ENCODE data around the gene MDK. TPM values are rescaled to one million over a fixed set of nuclear protein-coding genes. Genes with fewer than 3 reads are reported as not detected.

The MDK gene
- total and polyA plus RNA-seq, 2 of the 13 experiments (the other 11 are each of a cell fraction or from before 2014, with no cell fraction given): 312 to 407 TPM

DNA sequence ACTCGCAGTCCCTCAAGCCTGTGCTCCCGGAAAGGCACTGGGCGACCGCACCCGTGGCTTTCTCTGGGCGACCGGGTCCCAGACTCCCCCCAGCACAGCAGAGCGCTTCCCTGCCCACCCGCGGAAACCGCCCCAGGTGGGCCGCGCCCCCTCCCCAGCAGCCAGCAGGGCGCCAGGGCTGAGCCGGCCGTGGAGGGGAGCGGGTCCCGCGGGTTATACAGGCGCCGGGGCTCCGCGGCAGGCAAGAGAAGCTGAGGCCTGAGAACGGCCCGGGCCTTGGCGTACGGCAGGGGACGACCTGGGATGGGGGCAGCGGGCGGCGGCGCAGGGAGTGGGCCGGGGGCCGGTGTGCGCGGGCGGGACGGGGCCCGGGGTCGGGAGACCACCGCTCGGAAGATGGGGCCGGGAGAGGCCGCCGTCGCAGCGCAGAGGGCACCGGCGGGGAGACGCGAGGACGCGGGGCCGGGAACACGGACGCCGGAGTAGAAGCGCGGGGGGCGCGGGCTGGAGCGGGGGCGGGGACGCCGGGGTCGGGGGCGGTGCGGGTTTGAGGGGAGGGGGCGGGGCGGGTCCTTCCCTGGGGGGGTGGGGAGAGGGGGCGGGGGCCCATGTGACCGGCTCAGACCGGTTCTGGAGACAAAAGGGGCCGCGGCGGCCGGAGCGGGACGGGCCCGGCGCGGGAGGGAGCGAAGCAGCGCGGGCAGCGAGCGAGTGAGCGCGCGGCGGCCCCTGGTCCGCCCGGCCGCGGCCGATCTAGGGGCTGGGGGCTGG lies at the start of gene MDK (continued):
- TF ChIP-seq REPIN1 (CRISPR knock-in tag; IDR thresholded peaks at IDR 0.05; ENCODE audit: borderline replicate concordance, low read depth) (0 out of 2 replicates have a peak, but pooled peaks have one; percentile 13), ZC3H13 (CRISPR knock-in tag; IDR thresholded peaks at IDR 0.05) (no peak), ASH2L (IDR thresholded peaks at IDR 0.05; ENCODE audit: insufficient read length, low read depth, low read length) (peak; percentile 5), AGO2 (optimal IDR thresholded peaks at IDR 0.05; ENCODE audit: low read depth, low read length) (peak; percentile 96), ZNF446 (CRISPR knock-in tag; IDR thresholded peaks at IDR 0.05) (0 out of 2 replicates have a peak, but pooled peaks have one; percentile 35), SRY (CRISPR knock-in tag; IDR thresholded peaks at IDR 0.05) (no peak), EZH2 (conservative IDR thresholded peaks at IDR 0.05; ENCODE audit: low read depth, low read length) (no peak), ZNF180 (CRISPR knock-in tag; IDR thresholded peaks at IDR 0.05; ENCODE audit: borderline replicate concordance, low read depth) (peak; percentile 3; the same call in 1 of the 2 replicates), BORCS8-MEF2B (CRISPR knock-in tag; IDR thresholded peaks at IDR 0.05) (peak; percentile 38; the same call in 1 of the 2 replicates), ZNF678 (CRISPR knock-in tag; IDR thresholded peaks at IDR 0.05) (no peak), SAP130 (CRISPR knock-in tag; IDR thresholded peaks at IDR 0.05; ENCODE audit: low read depth) (no peak; the same call in 1 of the 2 replicates), ZNF432 (CRISPR knock-in tag; IDR thresholded peaks at IDR 0.05; ENCODE audit: borderline replicate concordance) (no peak), RBFOX2 (IDR thresholded peaks at IDR 0.05; ENCODE audit: low read depth, low read length) (peak; percentile 55), RXRA (CRISPR knock-in tag; IDR thresholded peaks at IDR 0.05) (0 out of 2 replicates have a peak, but pooled peaks have one; percentile 6), SRSF4 (IDR thresholded peaks at IDR 0.05; ENCODE audit: low read depth, low read length, poor library complexity, severe bottlenecking) (no peak), YEATS4 (CRISPR knock-in tag; IDR thresholded peaks at IDR 0.05; ENCODE audit: borderline replicate concordance) (peak; percentile 42; the same call in 1 of the 2 replicates), MAFF (IDR thresholded peaks at IDR 0.05; ENCODE audit: low read depth, low read length) (no peak)
- TF ChIP-seq, protein P1, sequence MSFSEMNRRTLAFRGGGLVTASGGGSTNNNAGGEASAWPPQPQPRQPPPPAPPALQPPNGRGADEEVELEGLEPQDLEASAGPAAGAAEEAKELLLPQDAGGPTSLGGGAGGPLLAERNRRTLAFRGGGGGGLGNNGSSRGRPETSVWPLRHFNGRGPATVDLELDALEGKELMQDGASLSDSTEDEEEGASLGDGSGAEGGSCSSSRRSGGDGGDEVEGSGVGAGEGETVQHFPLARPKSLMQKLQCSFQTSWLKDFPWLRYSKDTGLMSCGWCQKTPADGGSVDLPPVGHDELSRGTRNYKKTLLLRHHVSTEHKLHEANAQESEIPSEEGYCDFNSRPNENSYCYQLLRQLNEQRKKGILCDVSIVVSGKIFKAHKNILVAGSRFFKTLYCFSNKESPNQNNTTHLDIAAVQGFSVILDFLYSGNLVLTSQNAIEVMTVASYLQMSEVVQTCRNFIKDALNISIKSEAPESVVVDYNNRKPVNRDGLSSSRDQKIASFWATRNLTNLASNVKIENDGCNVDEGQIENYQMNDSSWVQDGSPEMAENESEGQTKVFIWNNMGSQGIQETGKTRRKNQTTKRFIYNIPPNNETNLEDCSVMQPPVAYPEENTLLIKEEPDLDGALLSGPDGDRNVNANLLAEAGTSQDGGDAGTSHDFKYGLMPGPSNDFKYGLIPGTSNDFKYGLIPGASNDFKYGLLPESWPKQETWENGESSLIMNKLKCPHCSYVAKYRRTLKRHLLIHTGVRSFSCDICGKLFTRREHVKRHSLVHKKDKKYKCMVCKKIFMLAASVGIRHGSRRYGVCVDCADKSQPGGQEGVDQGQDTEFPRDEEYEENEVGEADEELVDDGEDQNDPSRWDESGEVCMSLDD (CRISPR knock-in tag; IDR thresholded peaks at IDR 0.05; ENCODE audit: borderline replicate concordance): peak; percentile 26; the same call in 1 of the 2 replicates
- TF ChIP-seq, protein P2, sequence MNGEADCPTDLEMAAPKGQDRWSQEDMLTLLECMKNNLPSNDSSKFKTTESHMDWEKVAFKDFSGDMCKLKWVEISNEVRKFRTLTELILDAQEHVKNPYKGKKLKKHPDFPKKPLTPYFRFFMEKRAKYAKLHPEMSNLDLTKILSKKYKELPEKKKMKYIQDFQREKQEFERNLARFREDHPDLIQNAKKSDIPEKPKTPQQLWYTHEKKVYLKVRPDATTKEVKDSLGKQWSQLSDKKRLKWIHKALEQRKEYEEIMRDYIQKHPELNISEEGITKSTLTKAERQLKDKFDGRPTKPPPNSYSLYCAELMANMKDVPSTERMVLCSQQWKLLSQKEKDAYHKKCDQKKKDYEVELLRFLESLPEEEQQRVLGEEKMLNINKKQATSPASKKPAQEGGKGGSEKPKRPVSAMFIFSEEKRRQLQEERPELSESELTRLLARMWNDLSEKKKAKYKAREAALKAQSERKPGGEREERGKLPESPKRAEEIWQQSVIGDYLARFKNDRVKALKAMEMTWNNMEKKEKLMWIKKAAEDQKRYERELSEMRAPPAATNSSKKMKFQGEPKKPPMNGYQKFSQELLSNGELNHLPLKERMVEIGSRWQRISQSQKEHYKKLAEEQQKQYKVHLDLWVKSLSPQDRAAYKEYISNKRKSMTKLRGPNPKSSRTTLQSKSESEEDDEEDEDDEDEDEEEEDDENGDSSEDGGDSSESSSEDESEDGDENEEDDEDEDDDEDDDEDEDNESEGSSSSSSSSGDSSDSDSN (CRISPR knock-in tag; IDR thresholded peaks at IDR 0.05): no peak; the same call in 1 of the 2 replicates
- TF ChIP-seq, protein P3, sequence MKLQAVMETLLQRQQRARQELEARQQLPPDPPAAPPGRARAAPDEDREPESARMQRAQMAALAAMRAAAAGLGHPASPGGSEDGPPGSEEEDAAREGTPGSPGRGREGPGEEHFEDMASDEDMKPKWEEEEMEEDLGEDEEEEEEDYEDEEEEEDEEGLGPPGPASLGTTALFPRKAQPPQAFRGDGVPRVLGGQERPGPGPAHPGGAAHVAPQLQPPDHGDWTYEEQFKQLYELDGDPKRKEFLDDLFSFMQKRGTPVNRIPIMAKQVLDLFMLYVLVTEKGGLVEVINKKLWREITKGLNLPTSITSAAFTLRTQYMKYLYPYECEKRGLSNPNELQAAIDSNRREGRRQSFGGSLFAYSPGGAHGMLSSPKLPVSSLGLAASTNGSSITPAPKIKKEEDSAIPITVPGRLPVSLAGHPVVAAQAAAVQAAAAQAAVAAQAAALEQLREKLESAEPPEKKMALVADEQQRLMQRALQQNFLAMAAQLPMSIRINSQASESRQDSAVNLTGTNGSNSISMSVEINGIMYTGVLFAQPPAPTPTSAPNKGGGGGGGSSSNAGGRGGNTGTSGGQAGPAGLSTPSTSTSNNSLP (IDR thresholded peaks at IDR 0.05; ENCODE audit: low read depth, low read length): no peak
- TF ChIP-seq, protein P4, sequence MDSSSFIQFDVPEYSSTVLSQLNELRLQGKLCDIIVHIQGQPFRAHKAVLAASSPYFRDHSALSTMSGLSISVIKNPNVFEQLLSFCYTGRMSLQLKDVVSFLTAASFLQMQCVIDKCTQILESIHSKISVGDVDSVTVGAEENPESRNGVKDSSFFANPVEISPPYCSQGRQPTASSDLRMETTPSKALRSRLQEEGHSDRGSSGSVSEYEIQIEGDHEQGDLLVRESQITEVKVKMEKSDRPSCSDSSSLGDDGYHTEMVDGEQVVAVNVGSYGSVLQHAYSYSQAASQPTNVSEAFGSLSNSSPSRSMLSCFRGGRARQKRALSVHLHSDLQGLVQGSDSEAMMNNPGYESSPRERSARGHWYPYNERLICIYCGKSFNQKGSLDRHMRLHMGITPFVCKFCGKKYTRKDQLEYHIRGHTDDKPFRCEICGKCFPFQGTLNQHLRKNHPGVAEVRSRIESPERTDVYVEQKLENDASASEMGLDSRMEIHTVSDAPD (CRISPR knock-in tag; IDR thresholded peaks at IDR 0.05): peak; percentile 12; the same call in 1 of the 2 replicates

Data from HepG2 (cell line).